Inferior parietal cortex (tissue), 1 donor: ENCODE results near the gene USP6NL.

Experiments
- DNase-seq: peaks from one replicate; pipeline ENCODE4 v3.0.0-alpha.2; 2016; ENCODE audit errors: extremely low spot score

Gene USP6NL

GRCh38 chr10:11616021-11616420, 4.6 kb upstream of the USP6NL start:
- DNase-seq: no peak

GRCh38 chr10:11615396-11615795, 3.9 kb upstream of the USP6NL start:
- no peak for DNase-seq

DNA sequence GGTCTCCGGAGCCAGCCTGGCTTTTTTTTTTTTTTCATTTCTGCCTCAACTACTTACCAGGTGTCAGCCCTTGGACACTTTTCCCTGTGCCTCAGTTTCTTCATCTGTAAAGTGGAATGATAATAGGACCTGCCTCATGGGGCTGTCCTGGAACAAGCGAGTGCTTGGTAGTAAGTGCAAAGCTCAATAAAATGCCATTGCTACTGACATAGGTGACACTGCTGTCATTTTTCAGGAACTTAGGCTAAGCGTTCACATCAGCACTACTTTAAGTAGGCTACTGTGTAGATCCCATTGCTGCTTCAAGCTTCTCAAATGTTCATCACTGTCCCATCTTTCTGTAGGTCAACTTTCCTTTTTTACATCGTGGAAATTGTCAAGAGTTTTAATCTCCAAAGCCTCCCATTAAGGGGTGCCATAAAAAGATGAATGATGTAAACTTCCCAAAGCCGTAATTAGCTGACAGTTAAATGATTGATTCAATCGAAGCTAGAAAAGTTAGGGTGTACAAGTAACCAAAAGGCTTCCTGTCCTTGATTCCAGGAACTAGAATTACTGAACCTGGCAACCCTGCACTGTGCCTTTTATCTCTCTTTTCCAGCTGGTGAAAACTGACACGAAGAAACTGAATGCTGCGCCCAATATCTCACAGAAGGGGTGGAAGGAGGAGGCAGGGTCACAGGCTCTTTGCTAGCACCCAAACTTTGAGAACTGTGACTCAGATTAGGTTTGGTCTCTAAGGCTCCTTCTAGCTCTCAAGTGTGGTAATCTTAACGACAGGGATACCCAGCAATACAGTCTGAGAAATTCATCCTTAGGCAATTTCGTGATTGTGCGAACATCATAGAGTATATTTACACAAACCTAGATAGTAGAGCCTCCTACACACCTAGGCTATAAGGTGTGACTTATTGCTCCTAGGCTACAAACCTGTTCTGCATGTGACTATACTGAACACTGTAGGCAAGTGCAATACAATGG, 861 bp upstream of the USP6NL start:
- peak; percentile 52 for DNase-seq

GRCh38 chr10:11610826-11611247, 613 bp downstream of the USP6NL start:
- DNase-seq: peak; percentile 26

DNA sequence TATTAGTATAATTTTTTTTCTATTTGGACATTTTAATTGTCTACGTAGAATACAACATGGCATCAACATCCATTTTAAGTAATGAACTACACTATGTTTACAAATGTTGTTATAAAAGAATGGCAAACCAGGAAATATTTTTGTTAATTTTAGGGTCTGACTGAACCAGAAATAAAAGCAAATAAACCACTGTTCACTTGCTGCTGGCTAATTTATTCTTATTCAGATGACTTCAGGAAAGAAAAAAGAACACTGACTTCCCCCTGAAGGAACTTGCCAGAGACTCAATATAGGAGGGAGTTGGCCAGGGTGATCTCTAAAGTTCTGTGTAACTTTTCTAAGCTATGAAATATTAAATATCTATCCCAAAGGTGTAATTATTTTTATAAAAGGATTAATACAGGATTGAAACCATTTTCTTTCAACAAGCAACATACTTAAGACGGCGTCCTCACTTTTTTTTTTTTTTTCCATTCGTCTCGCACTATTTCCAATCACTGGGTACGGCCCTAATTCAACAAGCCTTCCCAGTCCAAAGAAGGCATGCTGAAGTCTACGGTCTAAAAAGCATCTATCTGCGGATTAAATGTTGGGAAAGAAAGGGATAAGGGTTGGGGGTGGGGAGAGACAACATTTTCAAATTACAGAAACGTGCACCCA, 1.2 kb downstream of the USP6NL start:
- no peak for DNase-seq

- no peak for DNase-seq
These were observed 1.9 kb downstream of the USP6NL start for GRCh38 chr10:11609492-11610093.

DNA sequence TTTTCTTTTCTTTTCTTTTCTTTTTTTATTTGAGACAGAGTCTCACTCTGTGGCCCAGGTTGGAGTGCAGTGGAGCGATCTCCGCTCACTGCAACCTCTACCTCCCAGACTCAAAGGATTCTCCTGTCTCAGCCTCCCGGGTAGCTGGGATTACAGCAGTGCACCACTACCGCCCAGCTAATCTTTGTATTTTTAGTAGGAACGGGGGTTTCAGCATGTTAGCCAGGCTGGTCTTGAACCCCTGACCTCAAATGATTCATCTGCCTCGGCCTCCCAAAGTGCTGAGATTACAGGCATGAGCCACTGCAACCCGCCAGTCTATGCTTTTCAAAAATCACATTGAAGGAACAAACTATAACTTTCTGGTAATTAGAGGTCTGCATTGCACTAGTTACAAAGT, 2.4 kb downstream of the USP6NL start:
- DNase-seq: no peak

DNA sequence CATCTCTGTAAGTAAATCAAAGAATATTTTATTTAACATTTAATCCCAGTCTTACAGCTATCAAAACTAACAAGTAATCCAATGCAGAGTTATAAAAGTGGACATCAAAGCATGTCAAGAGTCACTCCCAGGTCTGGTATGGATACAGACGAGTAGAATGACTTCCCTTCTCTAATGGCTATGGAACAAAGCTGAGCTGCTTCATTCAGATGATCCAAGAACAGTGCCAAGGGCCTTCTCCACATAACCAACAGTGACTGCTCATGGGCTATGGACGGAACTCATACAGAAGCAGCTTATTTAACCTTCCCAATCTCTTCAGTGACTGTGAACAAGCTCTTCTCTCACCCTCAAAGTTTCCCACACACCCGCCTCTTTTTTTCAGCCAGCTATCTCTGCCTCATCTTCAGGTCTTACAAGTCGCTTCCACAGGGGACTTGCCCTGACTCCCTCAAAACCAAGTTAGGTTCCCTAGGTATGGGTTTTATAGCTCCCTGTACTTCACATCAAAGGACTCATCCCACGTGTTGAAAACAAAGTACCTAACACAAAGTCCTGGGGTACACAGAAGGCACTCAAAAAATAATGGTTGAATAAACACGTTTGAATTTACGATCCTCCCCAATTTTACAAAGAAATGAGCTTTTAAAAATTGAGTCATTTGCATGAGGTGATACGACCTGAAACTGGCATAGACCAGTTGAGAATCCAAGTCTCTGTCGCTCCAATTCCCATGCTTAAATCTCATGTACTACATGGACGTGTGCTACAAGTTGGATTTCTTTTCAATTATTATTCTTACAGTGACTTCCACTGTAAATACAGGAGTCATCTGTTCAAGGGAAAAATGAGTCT, 3.1 kb downstream of the USP6NL start:
- no peak for DNase-seq

DNA sequence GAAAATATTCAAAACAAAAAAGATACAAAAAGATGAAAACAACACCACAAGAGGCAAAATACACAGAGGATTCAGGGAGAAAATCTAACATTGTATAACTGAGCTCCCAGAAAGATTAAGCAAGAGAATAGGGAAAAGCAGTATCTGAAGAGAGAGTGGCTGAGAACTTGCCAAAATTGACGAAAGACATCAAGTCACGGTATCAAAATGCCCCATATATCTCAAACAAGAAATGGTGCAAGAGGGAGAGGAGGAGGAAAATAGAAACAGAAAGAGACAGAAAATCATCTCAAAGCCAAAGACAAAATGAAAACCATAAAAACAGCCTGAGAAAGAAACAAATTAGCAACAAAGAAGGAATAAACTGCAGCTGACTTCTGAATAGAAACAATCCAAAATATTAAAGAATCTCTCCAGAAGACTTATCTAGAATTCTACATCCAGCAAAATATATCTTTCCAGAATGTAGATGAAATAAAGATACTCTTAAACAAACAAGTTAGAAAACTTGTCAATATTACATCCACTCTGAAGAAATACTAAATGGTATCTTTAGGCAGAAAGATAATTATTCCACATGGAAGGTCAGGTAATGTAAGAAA, 5.5 kb downstream of the USP6NL start:
- no peak for DNase-seq

- no peak for DNase-seq
These were observed 6.4 kb downstream of the USP6NL start for GRCh38 chr10:11604865-11605650.

DNA sequence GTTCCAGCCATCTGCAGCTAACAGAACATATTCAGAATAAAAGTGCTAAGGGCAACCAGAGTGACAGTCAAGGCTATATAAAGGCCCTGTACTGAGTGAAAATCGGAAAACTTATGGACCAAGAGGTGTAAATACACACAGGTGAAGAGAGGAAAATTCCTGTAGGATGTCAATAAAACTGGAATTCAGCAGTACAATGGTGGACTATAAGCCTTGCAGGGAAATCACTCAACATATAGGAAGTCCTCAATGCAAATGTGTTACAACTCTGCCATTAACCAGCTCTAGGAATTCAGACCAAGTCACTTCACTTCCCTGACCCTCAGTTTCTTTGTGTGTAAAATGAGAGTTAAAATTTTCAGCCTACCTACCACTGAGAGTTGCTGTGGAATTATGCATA, 7.7 kb downstream of the USP6NL start:
- no peak for DNase-seq

- DNase-seq: no peak
These were observed 8.4 kb downstream of the USP6NL start for GRCh38 chr10:11602919-11603523.

- DNase-seq: no peak
These were observed 9.1 kb downstream of the USP6NL start for GRCh38 chr10:11602358-11602757.

GRCh38 chr10:11601670-11602069, 9.8 kb downstream of the USP6NL start:
- DNase-seq: no peak

DNA sequence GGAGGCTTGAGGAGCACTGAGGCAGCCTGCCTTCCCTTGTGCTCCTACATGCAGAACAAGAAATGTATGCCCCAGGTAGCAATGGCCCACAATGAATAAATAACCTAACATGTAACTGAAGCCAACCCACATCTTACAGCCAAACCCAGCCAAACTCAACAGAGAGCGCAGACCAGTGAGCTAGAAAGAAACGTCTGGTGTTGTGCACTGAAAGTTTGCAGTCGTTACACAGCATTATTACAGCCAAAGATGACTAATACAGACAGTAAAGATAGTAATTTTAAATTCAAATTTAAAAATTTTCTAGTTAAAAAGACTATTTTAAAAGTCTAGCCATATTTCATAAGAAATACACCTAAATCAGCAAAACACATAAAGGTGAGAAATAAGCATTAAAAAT, 11.2 kb downstream of the USP6NL start:
- no peak for DNase-seq

DNA sequence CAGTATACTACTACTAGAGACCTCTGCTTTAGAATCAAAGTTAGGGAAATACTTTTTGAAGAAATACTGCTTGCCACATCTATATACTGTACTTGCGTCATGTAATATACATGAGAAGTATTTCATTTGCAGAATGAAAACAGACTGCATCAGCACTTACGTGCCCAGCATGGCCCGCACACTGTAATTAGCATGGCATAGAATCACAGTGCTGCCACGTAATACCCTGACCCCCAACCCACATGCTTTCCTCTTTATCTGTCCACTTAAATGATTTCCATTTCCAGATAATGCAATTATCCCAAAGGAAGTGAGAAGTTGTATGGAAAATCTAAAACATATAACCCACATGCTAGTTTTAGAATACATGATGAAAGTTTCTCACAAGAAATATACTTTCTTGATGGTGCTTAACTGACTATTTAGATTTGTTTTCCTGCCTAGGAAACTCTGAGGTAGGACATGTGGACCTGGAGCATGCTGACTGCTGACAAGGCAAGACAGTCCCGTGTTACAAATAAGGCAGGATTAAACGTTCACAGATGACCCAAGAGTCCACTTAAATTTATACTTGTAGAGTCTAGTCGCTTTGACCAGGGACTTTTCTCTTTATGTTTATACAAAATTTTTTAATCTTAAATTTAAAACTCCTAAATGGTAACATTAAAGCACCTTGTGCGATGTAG, 12.6 kb downstream of the USP6NL start:
- no peak for DNase-seq

- DNase-seq: no peak
These were observed 14.0 kb downstream of the USP6NL start for GRCh38 chr10:11597470-11597869.

- no peak for DNase-seq
These were observed 16.1 kb downstream of the USP6NL start for GRCh38 chr10:11595395-11595692.

- DNase-seq: no peak
These were observed 16.7 kb downstream of the USP6NL start for GRCh38 chr10:11594589-11595394.
